CD4-positive, CD25-positive, alpha-beta regulatory T cell (primary cell): Measurements from ENCODE around the gene LRRC4C. TPM values are rescaled to one million over a fixed set of nuclear protein-coding genes. Genes with fewer than 3 reads are reported as not detected.
A peak's percentile ranks its signal among the peaks of the same experiment; 100 is the strongest.

Experiments
- ATAC-seq, 2 donors: fragments of 150-1000 bp; cut with Tn5 transposase; one replicate each; pipeline ENCODE4 v1.10.0; 2021; ENCODE audit warnings: low read depth in 2 of 2, moderate number of reproducible peaks in 2 of 2, moderate library complexity in 1 of 2
- DNase-seq, 3 donors: peaks; one replicate each; pipeline versions ENCODE4 v3.0.0 to v3.0.0-alpha.2; 2012 to 2022; ENCODE audit warnings: mixed read lengths in 1 of 3
- H3K27ac ChIP-seq: one replicate; pipeline ENCODE4 v1.7.0; 2013; ENCODE audit warnings: mild to moderate bottlenecking, low read length; ENCODE audit not compliant: insufficient read depth, poor library complexity, severe bottlenecking
- H3K27me3 ChIP-seq: one replicate; pipeline ENCODE4 v1.7.0; 2013; ENCODE audit warnings: low read length; ENCODE audit not compliant: control insufficient read depth, insufficient read depth
- H3K36me3 ChIP-seq: one replicate; pipeline ENCODE4 v1.7.0; 2013; ENCODE audit warnings: mild to moderate bottlenecking, low read length, moderate library complexity; ENCODE audit not compliant: control insufficient read depth, insufficient read depth
- H3K4me1 ChIP-seq: 2 replicates; pipeline ENCODE4 v1.7.0; 2013; ENCODE audit warnings: mild to moderate bottlenecking, low read length; ENCODE audit not compliant: insufficient read depth, control insufficient read depth, poor library complexity, severe bottlenecking
- H3K4me3 ChIP-seq: one replicate; pipeline ENCODE4 v1.7.0; 2013; ENCODE audit warnings: low read depth, mild to moderate bottlenecking, low read length, moderate library complexity
- H3K9me3 ChIP-seq, 2 experiments: 1 replicate in 1 of 2; 2 replicates in 1 of 2; pipeline ENCODE4 v1.7.0; 2013; ENCODE audit warnings: low read length in 2 of 2, mild to moderate bottlenecking in 1 of 2, moderate library complexity in 1 of 2; ENCODE audit not compliant: control insufficient read depth in 2 of 2
- H3K27ac Mint-ChIP-seq, 3 donors: one replicate each; pipeline ENCODE4 v1.8.0; 2020 to 2022; ENCODE audit warnings: mild to moderate bottlenecking in 3 of 3, mixed read lengths in 3 of 3, moderate library complexity in 2 of 3
- H3K27me3 Mint-ChIP-seq: one replicate; pipeline ENCODE4 v1.8.0; 2022; ENCODE audit warnings: mild to moderate bottlenecking, mixed read lengths
- H3K36me3 Mint-ChIP-seq: one replicate; pipeline ENCODE4 v1.8.0; 2020; ENCODE audit warnings: mixed read lengths
- H3K4me1 Mint-ChIP-seq, 4 donors: one replicate each; pipeline ENCODE4 v1.8.0; 2020 to 2022; ENCODE audit warnings: mixed read lengths in 4 of 4, mild to moderate bottlenecking in 1 of 4
- H3K4me3 Mint-ChIP-seq, 4 donors: one replicate each; pipeline ENCODE4 v1.8.0; 2020 to 2022; ENCODE audit warnings: mild to moderate bottlenecking in 4 of 4, mixed read lengths in 4 of 4, moderate library complexity in 3 of 4
- H3K9me3 Mint-ChIP-seq, 7 donors: one replicate each; pipeline ENCODE4 v1.8.0; 2020 to 2022; ENCODE audit warnings: mixed read lengths in 7 of 7, mild to moderate bottlenecking in 3 of 7, moderate library complexity in 2 of 7
- polyA plus RNA-seq, 4 donors: library from polyadenylated mRNA; unstranded; fragments of 300-500 nt; fragmentation: Illumina TruSeq; gene quantifications; one replicate each; pipeline ENCODE4 v1.2.3, GENCODE V29; 2021
- total RNA-seq: library from RNA; stranded (reverse); gene quantifications from one replicate; pipeline ENCODE4 v1.2.3, GENCODE V29; 2022

The LRRC4C gene
- total and polyA plus RNA-seq, 5 donors from 2014 or later: not detected

GRCh38 chr11:41307296-41308080 lies 152.0 kb downstream of the LRRC4C start:
- Histone ChIP-seq H3K4me3 (no peak overlapping the region), H3K9me3 (no peaks in the 10 kb centered on the region), H3K27me3 (no peaks in the 10 kb centered on the region), H3K27ac (no peak overlapping the region), H3K36me3 (no peaks in the 10 kb centered on the region), H3K4me1 (no peaks in the 10 kb centered on the region)
- no peak overlapping the region for H3K4me3 Mint-ChIP-seq
- no peak overlapping the region for H3K27ac Mint-ChIP-seq
- peaks cover 0 to 17% (median 2%) of the 10 kb centered on the region in 7 donors for H3K9me3 Mint-ChIP-seq
- H3K27me3 Mint-ChIP-seq: no peaks in the 10 kb centered on the region
- peaks cover 0 to 4% (median 0%) of the 10 kb centered on the region in 4 donors for H3K4me1 Mint-ChIP-seq
- no peaks in the 10 kb centered on the region for H3K36me3 Mint-ChIP-seq
- DNase-seq (no peak), ATAC-seq (no peak)

- Histone ChIP-seq H3K4me3 (no peak overlapping the region), H3K27ac (no peak overlapping the region), H3K27me3 (no peaks in the 10 kb centered on the region), H3K36me3 (no peaks in the 10 kb centered on the region), H3K9me3 (no peaks in the 10 kb centered on the region), H3K4me1 (no peaks in the 10 kb centered on the region)
- DNase-seq (no peak), ATAC-seq (no peak)
- H3K27ac Mint-ChIP-seq: no peak overlapping the region
- no peaks in the 10 kb centered on the region for H3K36me3 Mint-ChIP-seq
- H3K4me3 Mint-ChIP-seq: no peak overlapping the region
- H3K27me3 Mint-ChIP-seq: no peaks in the 10 kb centered on the region
- peaks cover 0 to 4% (median 0%) of the 10 kb centered on the region in 4 donors for H3K4me1 Mint-ChIP-seq
- H3K9me3 Mint-ChIP-seq: peaks cover 0 to 17% (median 4%) of the 10 kb centered on the region in 7 donors
Measured at GRCh38 chr11:41306431-41306830, 153.0 kb downstream of the LRRC4C start.

GRCh38 chr11:41301023-41301422 lies 158.4 kb downstream of the LRRC4C start:
- Mint-ChIP-seq H3K4me1 (peaks cover 0 to under 1% (median 0%) of the 10 kb centered on the region in 4 donors), H3K9me3 (peaks cover 0 to 9% (median 3%) of the 10 kb centered on the region in 7 donors), H3K27ac (no peak overlapping the region), H3K4me3 (no peak overlapping the region), H3K27me3 (no peaks in the 10 kb centered on the region), H3K36me3 (no peaks in the 10 kb centered on the region)
- Histone ChIP-seq H3K27ac (no peak overlapping the region), H3K9me3 (no peaks in the 10 kb centered on the region), H3K4me3 (no peak overlapping the region), H3K4me1 (no peaks in the 10 kb centered on the region), H3K27me3 (no peaks in the 10 kb centered on the region), H3K36me3 (no peaks in the 10 kb centered on the region)
- ATAC-seq: no peak
- no peak for DNase-seq

GRCh38 chr11:41289408-41289807 lies 170.0 kb downstream of the LRRC4C start:
- no peak overlapping the region for H3K27ac Mint-ChIP-seq

GRCh38 chr11:41286751-41287150 lies 172.7 kb downstream of the LRRC4C start:
- no peaks in the 10 kb centered on the region for H3K4me1 Mint-ChIP-seq
- ATAC-seq: no peak

More at GRCh38 chr11:41289408-41289807, 170.0 kb downstream of the LRRC4C start:
- Mint-ChIP-seq H3K9me3 (peaks cover 4 to 15% (median 7%) of the 10 kb centered on the region in 7 donors), H3K4me3 (no peak overlapping the region), H3K27me3 (no peaks in the 10 kb centered on the region), H3K4me1 (no peaks in the 10 kb centered on the region), H3K36me3 (no peaks in the 10 kb centered on the region)
- Histone ChIP-seq H3K27me3 (no peaks in the 10 kb centered on the region), H3K9me3 (peaks cover 0 to under 1% of the 10 kb centered on the region in 2 experiments), H3K4me1 (no peaks in the 10 kb centered on the region), H3K4me3 (no peak overlapping the region), H3K36me3 (no peaks in the 10 kb centered on the region), H3K27ac (no peak overlapping the region)
- ATAC-seq (no peak), DNase-seq (no peak)

GRCh38 chr11:41284354-41284753 lies 175.1 kb downstream of the LRRC4C start:
- Histone ChIP-seq H3K4me1 (no peaks in the 10 kb centered on the region), H3K9me3 (peaks cover 0 to 2% of the 10 kb centered on the region in 2 experiments), H3K27me3 (no peaks in the 10 kb centered on the region), H3K36me3 (no peaks in the 10 kb centered on the region), H3K27ac (no peak overlapping the region), H3K4me3 (no peak overlapping the region)
- no peak overlapping the region for H3K27ac Mint-ChIP-seq
- H3K36me3 Mint-ChIP-seq: no peaks in the 10 kb centered on the region
- H3K9me3 Mint-ChIP-seq: peaks cover 1 to 20% (median 7%) of the 10 kb centered on the region in 7 donors
- no peak for ATAC-seq
- H3K4me1 Mint-ChIP-seq: no peaks in the 10 kb centered on the region
- no peak for DNase-seq
- H3K4me3 Mint-ChIP-seq: no peak overlapping the region
- no peaks in the 10 kb centered on the region for H3K27me3 Mint-ChIP-seq

More at GRCh38 chr11:41286751-41287150, 172.7 kb downstream of the LRRC4C start:
- Mint-ChIP-seq H3K27me3 (no peaks in the 10 kb centered on the region), H3K36me3 (no peaks in the 10 kb centered on the region), H3K9me3 (peaks cover 5 to 18% (median 9%) of the 10 kb centered on the region in 7 donors), H3K4me3 (peak overlapping the region in 1 of 4 donors; percentile 21), H3K27ac (no peak overlapping the region)
- no peak overlapping the region for H3K4me3 ChIP-seq
- DNase-seq: no peak
- H3K36me3 ChIP-seq: no peaks in the 10 kb centered on the region
- no peaks in the 10 kb centered on the region for H3K4me1 ChIP-seq
- no peak overlapping the region for H3K27ac ChIP-seq
- H3K9me3 ChIP-seq: peaks cover 0 to 2% of the 10 kb centered on the region in 2 experiments
- H3K27me3 ChIP-seq: no peaks in the 10 kb centered on the region

- peaks cover 1 to 26% (median 7%) of the 10 kb centered on the region in 7 donors for H3K9me3 Mint-ChIP-seq
- no peak overlapping the region for H3K27ac Mint-ChIP-seq
- H3K36me3 Mint-ChIP-seq: no peaks in the 10 kb centered on the region
- Histone ChIP-seq H3K36me3 (no peaks in the 10 kb centered on the region), H3K4me3 (no peak overlapping the region), H3K4me1 (no peaks in the 10 kb centered on the region), H3K27me3 (no peaks in the 10 kb centered on the region), H3K9me3 (peaks cover 0 to 2% of the 10 kb centered on the region in 2 experiments), H3K27ac (no peak overlapping the region)
- no peaks in the 10 kb centered on the region for H3K27me3 Mint-ChIP-seq
- no peak for DNase-seq
- no peak for ATAC-seq
- H3K4me3 Mint-ChIP-seq: no peak overlapping the region
- no peaks in the 10 kb centered on the region for H3K4me1 Mint-ChIP-seq
Measured at GRCh38 chr11:41283191-41283930, 176.1 kb downstream of the LRRC4C start.
